ENCODE results near the gene MACROD1. TPM values are rescaled to one million over a fixed set of nuclear protein-coding genes. Genes with fewer than 3 reads are reported as not detected.

Gene MACROD1
- total and polyA plus RNA-seq, 2 donors (not counting 1 experiment from before 2014, with no cell fraction given): 2.7 to 8.6 TPM

GRCh38 chr11:64000740-64001483, 165.0 kb downstream of the MACROD1 start:
- Histone ChIP-seq H3K27me3 (replicated peaks in 1 of 4; ENCODE audit: control extremely low read depth in 1 of 4, control insufficient read depth in 3 of 4, insufficient read depth in 4 of 4, low read length in 3 of 4) (peaks cover 0 to 15% (median 3%) of the 10 kb centered on the region in 4 experiments), H3K4me3 (ENCODE audit: control extremely low read depth in 1 of 5, extremely low read depth in 1 of 5, insufficient read depth in 1 of 5, low read depth in 2 of 5, low read length in 4 of 5) (peak overlapping the region in 4 of 5 experiments; percentile 21 to 58 (median 48)), H3K9ac (ENCODE audit: low read length) (peak overlapping the region; percentile 57), H2AFZ (ENCODE audit: insufficient read depth, low read depth, low read length, poor library complexity, severe bottlenecking) (peak overlapping the region; percentile 62), H3K36me3 (replicated peaks in 1 of 2; ENCODE audit: control extremely low read depth in 1 of 2, control insufficient read depth in 1 of 2, extremely low read depth in 1 of 2, insufficient read depth in 2 of 2, low read length in 1 of 2) (peaks cover 0 to 19% of the 10 kb centered on the region in 2 experiments), H4K20me1 (ENCODE audit: control insufficient read depth, insufficient read depth, low read length, poor library complexity, severe bottlenecking) (peaks cover 41% of the 10 kb centered on the region), H3K4me1 (ENCODE audit: control insufficient read depth in 2 of 2, insufficient read depth in 2 of 2, low read length in 2 of 2) (peaks cover 21 to 26% of the 10 kb centered on the region in 2 donors), H3K27ac (ENCODE audit: low read length in 2 of 2) (no peak overlapping the region), H3K4me2 (replicated peaks; ENCODE audit: low read depth, low read length, poor library complexity, severe bottlenecking) (peak overlapping the region; percentile 97), H3K79me2 (ENCODE audit: control insufficient read depth, insufficient read depth, low read length) (no peaks in the 10 kb centered on the region), H3K9me3 (ENCODE audit: control extremely low read depth in 1 of 3, control insufficient read depth in 2 of 3, insufficient read depth in 1 of 3, low read length in 2 of 3) (no peaks in the 10 kb centered on the region)
- POLR2A ChIA-PET: interaction anchor here (0.6 to 1.9 kb wide), 2 partner anchors 11 to 15 kb away, joined by 4 read pairs; partner anchors contain the start of gene OTUB1
- ATAC-seq (ENCODE audit: low read depth) (no peak), DNase-seq (no peak)
- CTCF ChIA-PET: interaction anchor here (0.6 to 4.5 kb wide), 24 partner anchors 10 to 380 kb away, joined by 3 to 102 read pairs (median 3); partner anchors contain the start of genes CATSPERZ, COX8A and MARK2
- peaks cover 4% of the 10 kb centered on the region for H3K27me3 Mint-ChIP-seq
- H3K4me3 Mint-ChIP-seq: peak overlapping the region; percentile 71
- peak; percentile 46 for TF ChIP-seq CTCF (IDR thresholded peaks at IDR 0.05)
- TF ChIP-seq EZH2 (IDR thresholded peaks at IDR 0.05; ENCODE audit: borderline replicate concordance, insufficient read depth, low read depth, low read length, poor library complexity, severe bottlenecking): no peak
- intact Hi-C loops (cut with micrococcal nuclease): loop anchor here (1.0 kb wide), 3 partner anchors 15 to 152 kb away; partner anchors contain the start of gene OTUB1
- no peaks in the 10 kb centered on the region for H3K9me3 Mint-ChIP-seq (ENCODE audit: insufficient read depth)
- WGBS (ENCODE audit: insufficient coverage): 18% methylated on average over 60 of the region's 60 CpGs
- peak overlapping the region; percentile 50 for H3K27ac Mint-ChIP-seq
- peaks cover 13% of the 10 kb centered on the region for H3K4me1 Mint-ChIP-seq

Measured in B cell (primary cell).